Measurements from ENCODE around the gene IL9.
A peak's percentile ranks its signal among the peaks of the same experiment; 100 is the strongest.

The IL9 gene

GRCh38 chr5:135895474-135896006 lies at the start of gene IL9:
TSS of gene IL9 (minus strand) at chr5:135895841. CDS start at chr5:135895816, 25 bp downstream.
- Histone ChIP-seq H3K36me3 (no peaks in the 10 kb centered on the region), H3K9me3 (no peaks in the 10 kb centered on the region), H3K4me3 (no peak within 1 kb of the TSS), H3K27ac (no peak within 1 kb of the TSS), H3K4me1 (no peaks in the 10 kb centered on the region), H3K27me3 (peaks cover 0 to 25% of the 10 kb centered on the region in 2 donors)
- no peak for DNase-seq
- TF ChIP-seq CTCF (IDR thresholded peaks at IDR 0.05): no peak
- intact Hi-C loops (cut with DNase I; ENCODE audit: low total_unique reads): no loop called here

GRCh38 chr5:135944967-135945560 lies 49.4 kb upstream of the IL9 start:
- H3K27ac ChIP-seq: no peak overlapping the region
- H3K9me3 ChIP-seq: no peaks in the 10 kb centered on the region
- DNase-seq: peak in 1 of 2 donors; percentile 65
- no peaks in the 10 kb centered on the region for H3K4me1 ChIP-seq
- TF ChIP-seq CTCF (IDR thresholded peaks at IDR 0.05): peak; percentile 73 to 85
- intact Hi-C loops (cut with DNase I; ENCODE audit: low total_unique reads): loop anchor here (2.0 to 5.0 kb wide), 3 partner anchors 118 to 267 kb away; no protein-coding TSS in a partner anchor
- H3K4me3 ChIP-seq: no peak overlapping the region
- H3K27me3 ChIP-seq: no peaks in the 10 kb centered on the region
- H3K36me3 ChIP-seq: no peaks in the 10 kb centered on the region

DNA sequence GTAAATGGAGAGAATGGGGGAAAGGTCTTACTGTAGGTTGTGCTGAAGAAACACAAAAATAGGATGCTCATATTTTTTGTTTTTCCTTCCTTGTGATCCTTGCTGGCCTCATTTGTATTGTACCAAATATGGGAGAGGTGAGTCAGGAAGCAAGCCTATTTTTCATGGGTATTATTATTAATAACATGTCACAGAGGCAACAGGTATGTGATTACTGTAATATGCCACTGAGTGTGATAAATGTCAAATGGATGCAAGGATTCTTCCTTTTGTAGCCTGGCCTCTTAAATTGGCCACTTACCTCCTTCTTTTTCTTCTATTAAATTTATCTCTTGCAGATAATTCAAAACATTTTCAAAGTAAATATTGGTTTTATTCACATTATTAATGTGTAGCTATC lies 48.9 kb upstream of the IL9 start:
- Histone ChIP-seq H3K27me3 (no peaks in the 10 kb centered on the region), H3K4me1 (no peaks in the 10 kb centered on the region), H3K4me3 (no peak overlapping the region), H3K9me3 (no peaks in the 10 kb centered on the region), H3K36me3 (no peaks in the 10 kb centered on the region), H3K27ac (no peak overlapping the region)
- TF ChIP-seq CTCF (IDR thresholded peaks at IDR 0.05): no peak
- no peak for DNase-seq
- intact Hi-C loops (cut with DNase I; ENCODE audit: low total_unique reads): loop anchor here (2.0 kb wide), 1 partner anchor 118 kb away; no protein-coding TSS in a partner anchor

- intact Hi-C loops (cut with DNase I; ENCODE audit: low total_unique reads): no loop called here
- Histone ChIP-seq H3K4me3 (no peak overlapping the region), H3K4me1 (no peaks in the 10 kb centered on the region), H3K9me3 (no peaks in the 10 kb centered on the region), H3K27ac (no peak overlapping the region), H3K36me3 (no peaks in the 10 kb centered on the region), H3K27me3 (no peaks in the 10 kb centered on the region)
- TF ChIP-seq CTCF (IDR thresholded peaks at IDR 0.05): no peak
- no peak for DNase-seq
Measured at GRCh38 chr5:135942202-135942771, 46.6 kb upstream of the IL9 start.

GRCh38 chr5:135941711-135942110 lies 46.1 kb upstream of the IL9 start:
- H3K4me3 ChIP-seq: no peak overlapping the region
- H3K9me3 ChIP-seq: no peaks in the 10 kb centered on the region
- no peaks in the 10 kb centered on the region for H3K36me3 ChIP-seq
- H3K4me1 ChIP-seq: no peaks in the 10 kb centered on the region
- H3K27me3 ChIP-seq: no peaks in the 10 kb centered on the region
- H3K27ac ChIP-seq: no peak overlapping the region
- DNase-seq: no peak
- intact Hi-C loops (cut with DNase I; ENCODE audit: low total_unique reads): no loop called here
- TF ChIP-seq CTCF (IDR thresholded peaks at IDR 0.05): no peak
